GM21786 (cell line): ENCODE results near the gene MOGAT1.
"Not testable (repeated sequence)": the region's sequence is repeated elsewhere in the genome, so short reads cannot be mapped to it uniquely, and the experiment has no call there.

ENCODE experiments used
- ATAC-seq: cut with Tn5 transposase; IDR thresholded peaks from one replicate; pipeline ENCODE4 v1.9.1; 2021; ENCODE audit not compliant: unreplicated experiment

MOGAT1 gene

DNA sequence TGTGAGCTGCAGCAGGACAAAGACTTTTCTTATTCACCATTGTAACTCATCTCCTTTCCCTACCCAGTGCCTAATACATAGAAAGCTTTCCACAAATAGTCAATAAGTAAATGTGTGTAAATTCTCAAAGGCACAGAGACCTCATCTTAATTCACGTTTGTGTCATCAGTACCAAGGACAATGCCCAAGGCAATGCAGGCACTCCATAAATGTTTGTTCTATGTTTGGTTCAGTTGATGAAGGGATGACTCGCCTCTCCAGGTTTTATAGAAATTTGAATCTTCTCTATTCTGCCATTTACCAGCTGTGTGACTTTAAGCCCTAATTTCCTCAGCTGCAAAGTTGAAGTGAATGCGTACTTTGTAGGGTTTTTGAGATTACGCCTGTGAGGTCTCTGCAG lies 2.1 kb upstream of the MOGAT1 start:
- ATAC-seq = no peak

DNA sequence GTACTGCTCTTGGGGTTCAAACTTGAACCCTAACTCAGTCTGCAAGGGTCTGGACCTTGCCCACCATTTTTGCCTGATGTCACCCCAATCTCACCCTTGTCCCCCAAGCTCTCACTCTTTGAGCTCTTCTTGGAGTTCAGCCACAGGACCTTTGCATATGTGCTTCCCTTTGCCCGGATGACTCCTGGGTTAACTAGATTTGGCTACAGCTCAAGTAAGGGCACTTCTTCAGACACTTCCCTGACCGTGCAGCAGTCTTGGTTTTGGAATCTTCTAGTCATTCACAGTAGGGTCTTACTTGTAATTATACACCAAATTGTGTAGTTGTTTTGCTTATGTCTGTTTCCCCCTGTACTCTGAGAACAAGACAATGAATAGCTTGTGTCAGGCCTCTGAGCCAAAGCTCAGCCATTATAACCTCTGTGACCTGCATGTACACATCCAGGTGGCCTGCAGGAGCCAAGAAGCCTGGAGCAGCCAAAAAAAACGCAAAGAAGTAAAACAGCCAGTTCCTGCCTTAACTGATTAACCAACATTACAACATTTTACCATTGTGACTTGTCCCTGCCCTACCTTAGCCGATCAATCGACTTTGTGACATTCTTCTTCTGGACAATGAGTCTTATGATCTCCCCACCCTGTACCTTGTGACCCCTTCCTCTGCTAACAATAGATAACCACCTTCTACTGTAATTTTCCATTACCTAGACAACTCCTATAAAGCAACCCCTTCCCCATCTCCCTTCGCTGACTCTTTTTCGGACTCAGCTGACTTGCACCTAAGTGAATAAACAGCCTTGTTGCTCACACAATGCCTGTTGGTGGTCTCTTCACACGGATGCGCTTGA lies 1.0 kb upstream of the MOGAT1 start:
- no peak for ATAC-seq

DNA sequence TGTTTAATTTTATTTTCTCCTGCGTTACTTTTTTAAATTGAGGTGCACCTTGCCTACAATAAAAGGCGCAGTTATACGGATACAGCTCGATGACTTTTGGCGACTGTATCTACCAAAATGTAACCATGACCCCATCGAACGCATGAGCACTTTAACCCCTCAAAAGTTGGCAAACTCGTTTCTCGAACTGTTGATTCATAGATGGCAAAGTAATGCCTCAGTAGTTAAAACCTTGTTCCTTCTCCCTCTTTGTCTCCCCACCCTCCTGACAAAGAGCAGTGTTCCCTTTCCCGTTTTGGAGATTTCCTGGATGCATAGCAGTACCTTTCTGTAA lies 577 bp downstream of the MOGAT1 start:
- no peak for ATAC-seq

DNA sequence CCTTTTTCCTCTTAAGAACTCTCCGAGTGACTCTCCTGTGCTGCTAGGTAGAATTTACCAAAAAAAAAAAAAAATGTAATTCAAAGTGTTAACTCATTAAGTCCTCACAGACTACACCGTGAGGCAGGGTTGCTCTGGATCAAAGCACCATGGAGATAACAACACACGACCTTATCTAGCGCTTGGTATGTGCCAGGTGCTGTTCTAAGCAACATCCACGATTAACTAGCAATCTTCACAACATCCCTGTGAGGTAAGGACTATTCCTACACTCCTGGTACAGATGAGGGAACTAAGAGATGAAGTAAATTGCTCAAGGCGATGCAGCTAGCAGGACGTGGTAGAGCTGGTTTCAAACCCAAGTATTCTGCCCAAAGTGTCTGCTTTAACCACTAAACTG lies 1.8 kb downstream of the MOGAT1 start:
- no peak for ATAC-seq

DNA sequence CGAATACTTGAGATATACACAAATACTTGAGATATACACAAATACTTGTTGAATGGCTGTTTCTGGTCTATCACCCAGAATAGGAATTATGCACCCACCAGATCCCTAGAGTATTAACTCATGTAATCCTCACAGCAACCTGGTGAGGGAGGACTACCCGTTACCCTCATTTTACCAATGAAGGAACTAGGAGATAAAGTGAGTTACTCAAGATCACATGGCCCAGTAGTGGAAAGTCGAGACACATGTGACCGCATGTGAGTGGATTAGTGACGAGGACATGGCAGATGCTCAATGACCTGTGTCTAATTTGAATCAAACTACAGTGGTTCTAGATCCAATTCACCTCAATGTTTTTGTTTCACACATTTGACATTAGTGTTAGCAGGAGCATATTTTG lies 2.4 kb downstream of the MOGAT1 start:
- no peak for ATAC-seq

DNA sequence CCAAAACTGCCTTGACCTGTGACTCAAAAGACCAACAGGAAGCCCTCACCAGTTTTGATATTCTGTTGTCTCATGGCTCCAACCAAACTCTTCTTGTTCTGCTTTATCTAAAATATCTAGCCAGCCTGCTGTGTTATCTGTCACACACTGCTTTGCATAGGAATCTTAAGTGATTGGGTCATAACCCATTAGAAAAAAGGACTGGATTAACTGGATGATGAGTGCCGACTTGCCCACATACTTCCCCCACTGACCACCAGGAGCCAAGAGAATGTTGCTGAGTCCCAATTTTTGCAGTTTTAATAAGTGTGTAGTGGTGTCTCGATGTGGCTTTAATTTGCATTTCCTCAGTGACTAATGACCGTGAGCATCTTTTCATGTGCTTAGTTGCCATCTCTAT lies 6.5 kb downstream of the MOGAT1 start:
- ATAC-seq = no peak

DNA sequence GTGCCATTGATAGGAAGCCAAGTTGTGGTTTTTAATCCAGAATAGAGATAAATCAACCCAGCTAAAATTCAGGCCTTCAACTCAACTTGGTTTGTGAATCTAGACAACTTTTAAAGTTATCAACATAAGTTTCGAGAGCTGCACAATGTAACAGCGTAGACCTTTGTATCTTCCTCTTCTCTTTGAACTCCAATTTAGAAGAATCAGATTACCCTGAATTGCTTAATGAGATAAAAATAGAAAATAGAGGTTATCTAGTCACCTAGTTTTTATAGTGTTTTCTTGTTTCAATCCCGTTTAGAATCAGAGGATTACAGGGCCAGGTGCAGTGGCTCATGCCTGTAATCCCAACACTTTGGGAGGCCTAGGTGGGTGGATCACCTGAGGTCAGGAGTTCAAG lies 12.3 kb downstream of the MOGAT1 start:
- no peak for ATAC-seq

DNA sequence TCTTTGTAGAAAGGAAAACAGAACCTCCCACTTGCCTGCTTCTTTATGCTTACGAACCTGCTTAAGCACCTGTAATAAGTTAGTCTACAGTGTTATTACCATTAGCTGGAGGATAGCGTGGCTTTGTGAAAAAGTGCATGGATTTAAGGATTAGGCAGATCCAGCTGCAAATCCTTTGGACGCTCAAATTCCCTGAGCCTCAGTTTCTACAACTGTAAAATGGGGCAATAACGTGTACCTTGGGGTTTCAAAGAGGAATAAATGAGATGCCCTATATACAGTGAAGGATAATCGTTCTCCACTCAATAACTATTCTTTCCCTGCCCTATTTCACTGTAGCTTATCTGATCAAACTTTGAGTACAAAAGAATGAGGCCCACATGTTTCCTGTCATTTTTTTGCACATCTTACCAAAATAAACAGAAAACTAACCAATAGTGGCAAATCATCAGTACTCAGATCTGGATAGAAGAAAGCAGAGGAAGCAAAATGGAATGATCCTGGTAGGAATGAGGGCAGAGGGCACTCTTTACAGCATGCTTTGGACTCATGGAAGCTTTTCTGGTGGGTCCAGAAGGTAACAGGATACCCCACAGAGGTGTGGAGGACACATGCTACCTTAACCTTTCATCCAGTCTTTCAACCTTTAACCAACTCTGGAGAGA lies 14.8 kb downstream of the MOGAT1 start:
- ATAC-seq = no peak

DNA sequence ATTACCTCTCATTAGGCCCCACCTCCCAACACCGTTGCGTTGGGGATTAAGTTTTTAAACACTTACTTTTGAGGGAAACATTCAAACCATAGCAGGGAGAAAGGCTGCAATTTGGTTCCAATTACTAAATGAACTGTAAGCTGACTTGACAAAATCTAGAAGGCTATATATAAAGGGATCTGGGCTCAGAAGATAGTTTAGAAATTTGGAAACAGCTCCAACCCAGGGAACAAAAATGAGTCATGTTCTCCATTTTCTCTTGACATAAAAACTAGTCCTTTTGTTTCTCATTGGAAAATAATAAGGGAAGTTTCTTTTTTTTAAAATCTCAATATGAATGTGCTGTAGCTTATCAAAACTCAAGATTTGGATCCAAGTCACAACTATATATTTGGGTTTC lies 17.5 kb downstream of the MOGAT1 start:
- ATAC-seq = no peak

DNA sequence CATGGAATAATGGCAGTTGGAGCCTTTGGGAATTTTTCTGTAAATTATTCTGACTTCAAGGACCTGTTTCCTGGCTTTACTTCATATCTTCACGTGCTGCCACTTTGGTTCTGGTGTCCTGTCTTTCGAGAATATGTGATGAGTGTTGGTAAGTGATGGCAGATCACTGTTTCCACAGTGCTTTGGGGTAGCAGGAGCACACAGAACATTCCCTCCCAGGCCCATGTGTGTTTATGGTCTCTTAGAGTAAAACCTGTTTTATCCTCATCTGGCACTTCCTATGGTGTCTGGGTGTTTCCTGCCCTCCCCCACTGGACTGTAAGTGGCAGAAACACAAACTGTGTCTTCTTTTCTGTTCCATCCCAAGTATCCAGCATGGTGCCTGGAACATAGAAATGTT lies 17.9 kb downstream of the MOGAT1 start:
- no peak for ATAC-seq

DNA sequence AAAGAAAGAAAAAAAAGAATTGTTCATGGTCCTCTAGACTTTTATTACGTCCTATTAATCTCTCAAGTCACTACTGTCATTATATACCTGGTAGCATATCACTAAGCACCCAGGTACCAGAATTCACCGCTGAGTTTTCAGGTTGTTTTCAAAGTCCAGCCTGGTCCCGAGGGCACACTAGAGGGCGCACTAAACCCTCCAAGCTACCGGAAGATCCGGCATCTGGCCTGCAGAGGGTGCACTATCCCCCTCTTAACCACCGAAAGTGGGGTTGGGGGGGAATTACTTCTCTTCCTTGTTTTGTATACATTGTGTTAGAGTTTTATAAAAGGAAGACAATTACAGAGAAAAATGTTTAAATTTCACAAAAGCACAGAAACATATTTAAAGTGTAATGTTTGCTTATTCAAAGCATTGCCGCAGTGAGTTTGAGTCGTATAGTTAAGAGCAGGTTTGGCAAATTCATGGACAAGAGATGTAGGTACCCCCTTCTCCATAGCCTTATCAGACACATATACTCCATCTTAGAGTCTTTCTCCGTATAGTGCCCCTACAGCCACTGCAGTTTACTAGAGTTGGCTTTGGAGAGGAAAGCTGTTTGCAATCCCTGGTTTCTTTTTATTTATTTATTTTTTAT lies 19.2 kb downstream of the MOGAT1 start:
- peak; percentile 96 for ATAC-seq

DNA sequence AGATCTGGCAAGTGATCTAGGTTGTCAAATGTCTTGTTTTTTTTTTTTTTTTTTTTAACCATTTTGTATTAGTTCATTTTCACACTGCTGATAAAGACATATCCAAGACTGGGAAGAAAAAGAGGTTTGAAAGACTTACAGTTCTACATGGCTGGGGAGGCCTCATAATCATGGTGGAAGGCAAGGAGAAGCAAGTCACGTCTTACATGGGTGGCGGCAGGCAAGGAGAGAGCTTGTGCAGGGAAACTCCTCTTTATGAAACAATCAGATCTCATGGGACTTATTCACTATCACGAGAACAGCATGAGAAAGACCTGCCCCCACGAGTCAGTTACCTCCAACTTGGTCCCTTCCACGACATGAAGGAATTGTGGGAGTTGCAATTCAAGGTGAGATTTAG lies 22.0 kb downstream of the MOGAT1 start:
- ATAC-seq = not testable (repeated sequence)

DNA sequence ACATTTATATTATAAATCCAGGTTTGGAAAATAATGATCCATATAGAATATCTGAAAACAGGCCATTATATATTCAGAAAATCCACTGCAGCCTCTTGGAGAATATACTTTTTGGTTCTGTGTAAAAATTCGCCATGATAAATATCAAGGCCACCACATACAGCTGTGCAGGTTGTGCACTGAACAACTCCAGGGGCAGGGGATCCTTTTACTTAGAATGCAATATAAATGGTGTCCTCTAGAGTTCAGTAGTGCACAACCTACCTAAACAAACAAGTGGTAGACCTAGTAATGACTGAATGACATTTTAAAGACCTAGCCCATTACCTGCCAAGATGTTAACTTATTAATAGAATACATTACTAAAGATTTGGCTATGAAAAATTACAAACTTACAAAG lies 22.4 kb downstream of the MOGAT1 start:
- ATAC-seq = peak; percentile 43

DNA sequence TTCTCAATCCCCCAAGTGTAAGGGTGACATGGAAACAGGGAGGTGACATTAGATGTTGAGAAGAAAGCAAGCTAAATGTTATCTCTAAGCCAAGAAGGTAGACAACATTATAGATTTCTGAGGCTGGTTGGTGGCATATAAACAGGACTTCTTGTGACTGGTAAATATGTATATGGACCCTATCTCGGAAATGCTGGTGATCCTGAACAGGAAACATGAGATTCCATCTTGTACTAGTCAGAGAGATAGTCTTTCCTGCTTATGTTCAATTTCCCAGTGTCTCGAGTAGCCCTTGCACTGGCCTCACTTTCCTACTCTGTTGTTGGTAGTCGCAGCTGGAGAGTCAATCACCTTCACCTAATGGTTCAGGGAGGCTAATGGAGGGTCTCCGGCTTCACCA lies 26.8 kb downstream of the MOGAT1 start:
- no peak for ATAC-seq

DNA sequence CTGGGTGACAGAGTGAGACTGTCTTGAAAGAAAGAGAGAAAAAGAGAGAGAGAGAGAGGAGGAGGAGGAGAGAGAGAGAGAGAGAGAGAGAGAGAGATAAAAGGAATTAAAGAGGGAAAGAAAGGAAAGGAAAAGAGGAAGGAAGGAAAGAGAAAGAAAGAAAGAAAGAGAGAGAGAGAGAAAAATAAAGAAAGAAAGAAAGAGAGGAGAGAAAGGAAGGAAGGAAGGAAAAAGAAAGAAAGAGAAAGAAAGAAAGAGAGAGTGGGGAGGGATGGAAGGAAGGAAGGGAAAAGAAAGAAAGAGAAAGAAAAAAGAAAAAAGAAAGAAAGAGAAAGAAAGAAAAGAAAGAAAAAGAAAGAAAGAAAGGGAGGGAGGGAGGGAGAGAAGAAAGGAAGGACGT lies 29.8 kb downstream of the MOGAT1 start:
- no peak for ATAC-seq

DNA sequence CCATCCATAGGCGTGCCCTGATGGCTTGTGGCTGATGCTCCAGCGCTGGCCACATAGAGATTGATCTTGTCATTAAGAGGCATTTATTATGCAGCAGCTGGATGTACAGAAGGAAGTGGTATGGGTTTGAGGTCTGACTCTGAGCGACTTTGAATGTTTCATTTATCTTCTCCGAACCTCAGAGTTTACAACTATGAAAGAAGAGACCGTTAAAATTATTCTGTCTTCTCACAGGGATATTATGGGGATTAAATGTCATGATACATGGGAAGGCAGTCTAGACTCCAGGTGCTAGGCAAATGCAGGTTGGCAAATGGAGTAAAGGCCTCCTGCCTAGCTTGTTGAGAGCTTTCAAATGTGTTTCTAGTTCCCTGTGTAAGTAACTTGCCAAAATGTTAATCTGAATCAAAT lies 30.3 kb downstream of the MOGAT1 start:
- no peak for ATAC-seq

DNA sequence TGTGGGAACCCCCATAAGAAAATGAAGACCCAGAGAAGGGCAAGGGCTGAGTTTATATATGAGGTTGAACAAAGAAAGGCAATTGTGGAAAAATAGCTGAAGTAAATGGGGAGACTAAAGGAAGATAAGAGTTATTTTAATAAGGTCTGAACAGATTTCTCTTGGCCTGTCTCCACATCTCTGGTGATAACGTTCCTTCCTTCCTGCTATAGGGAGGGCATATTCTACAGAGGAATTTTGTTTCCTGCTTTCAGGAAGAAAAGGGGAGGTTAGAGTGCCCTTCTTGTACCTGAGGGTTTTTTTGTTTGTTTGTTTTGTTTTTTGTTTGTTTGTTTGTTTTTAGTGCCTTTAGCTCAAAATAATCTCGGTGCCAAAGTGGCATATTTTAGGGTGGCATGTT lies 31.6 kb downstream of the MOGAT1 start:
- no peak for ATAC-seq

DNA sequence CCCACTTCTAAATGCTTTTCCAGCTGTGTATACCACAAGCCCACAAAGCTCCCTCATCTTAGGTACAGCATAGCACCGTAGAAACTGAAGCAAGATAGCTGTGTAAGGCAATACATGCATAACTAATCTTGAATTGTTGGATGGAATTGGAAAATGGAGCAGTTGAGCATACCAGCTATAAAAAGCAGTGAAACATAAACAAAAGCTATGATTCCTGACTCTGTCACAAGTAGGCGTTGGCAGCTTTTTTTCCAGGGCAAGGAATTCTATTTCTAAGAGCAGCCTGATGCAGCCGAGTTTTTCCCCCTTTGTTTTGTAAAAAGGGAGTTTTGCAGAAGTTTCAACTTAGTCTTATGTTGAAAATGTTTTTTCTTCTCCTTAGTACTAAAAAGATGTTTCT lies 32.4 kb downstream of the MOGAT1 start:
- no peak for ATAC-seq

DNA sequence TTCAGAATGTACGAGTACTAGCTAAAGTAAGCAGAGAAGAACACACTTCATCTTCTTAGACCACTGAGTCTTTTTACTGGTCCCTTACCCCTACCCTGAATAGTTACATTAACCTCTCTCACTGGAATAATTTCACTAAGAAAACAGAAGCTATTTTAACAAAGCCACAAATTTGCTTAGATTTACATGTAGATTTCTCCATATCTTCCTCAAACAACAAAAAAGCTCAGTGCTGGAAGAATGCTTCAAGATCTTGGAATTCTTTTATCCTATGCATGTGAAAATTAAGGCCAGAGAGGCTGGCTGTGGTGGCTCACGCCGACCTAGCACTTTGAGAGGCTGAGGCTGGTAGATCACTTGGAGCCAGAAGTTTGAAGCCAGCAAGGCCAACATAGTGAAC lies 35.2 kb downstream of the MOGAT1 start:
- ATAC-seq = no peak

DNA sequence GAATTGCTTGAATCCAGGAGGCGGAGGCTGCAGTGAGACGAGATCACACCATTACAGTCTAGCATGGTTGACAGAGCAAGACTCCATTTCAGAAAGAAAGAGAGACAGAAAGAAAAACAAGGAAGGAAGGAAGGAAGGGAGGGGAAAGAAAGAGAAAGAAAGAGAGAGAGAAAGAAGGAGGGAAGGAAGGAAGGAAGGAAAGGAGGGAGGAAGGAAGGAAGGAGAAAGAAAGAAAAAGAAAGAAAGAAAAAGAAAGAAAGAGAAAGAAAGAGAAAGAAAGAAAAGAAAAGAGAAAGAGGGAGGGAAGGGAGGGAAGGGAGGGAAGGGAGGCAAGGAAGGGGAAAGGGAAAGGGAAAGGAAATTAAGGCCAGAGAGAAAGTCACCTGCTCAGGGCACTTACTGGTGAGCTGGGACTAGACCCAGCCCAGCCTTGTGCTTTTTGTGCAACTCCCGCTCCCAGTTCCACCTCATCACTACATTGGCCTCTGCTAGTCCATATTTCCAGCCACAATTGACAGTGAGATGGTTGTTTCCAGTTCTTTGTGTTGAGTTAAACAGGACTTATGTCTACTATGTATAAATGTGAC lies 35.7 kb downstream of the MOGAT1 start:
- ATAC-seq = no peak

DNA sequence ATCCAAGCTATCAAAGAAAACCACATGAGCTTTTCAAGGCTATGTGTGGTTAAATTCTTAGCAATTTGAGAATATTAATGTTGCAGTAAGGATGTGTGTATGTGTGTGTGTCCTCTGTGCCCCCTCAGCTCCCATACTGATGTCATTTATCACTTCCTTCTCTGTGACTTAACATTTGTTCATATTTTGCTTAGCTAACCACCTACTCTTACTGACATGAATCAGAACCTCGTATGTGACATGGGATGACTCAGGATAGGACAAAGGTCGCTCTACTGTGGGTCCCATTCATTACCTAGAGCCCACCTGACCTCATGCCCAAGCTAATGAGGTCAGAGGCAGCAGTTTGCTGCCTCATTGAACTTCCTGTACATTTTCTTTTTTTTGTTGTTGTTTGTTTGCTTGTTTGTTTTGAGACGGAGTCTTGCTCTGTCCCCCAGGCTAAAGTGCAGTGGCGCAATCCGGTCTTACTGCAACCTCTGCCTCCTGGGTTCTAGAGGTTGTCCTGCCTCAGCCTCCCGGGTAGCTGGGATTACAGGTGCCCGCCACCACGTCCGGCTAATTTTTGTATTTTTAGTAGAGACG lies 36.3 kb downstream of the MOGAT1 start:
- ATAC-seq = no peak

DNA sequence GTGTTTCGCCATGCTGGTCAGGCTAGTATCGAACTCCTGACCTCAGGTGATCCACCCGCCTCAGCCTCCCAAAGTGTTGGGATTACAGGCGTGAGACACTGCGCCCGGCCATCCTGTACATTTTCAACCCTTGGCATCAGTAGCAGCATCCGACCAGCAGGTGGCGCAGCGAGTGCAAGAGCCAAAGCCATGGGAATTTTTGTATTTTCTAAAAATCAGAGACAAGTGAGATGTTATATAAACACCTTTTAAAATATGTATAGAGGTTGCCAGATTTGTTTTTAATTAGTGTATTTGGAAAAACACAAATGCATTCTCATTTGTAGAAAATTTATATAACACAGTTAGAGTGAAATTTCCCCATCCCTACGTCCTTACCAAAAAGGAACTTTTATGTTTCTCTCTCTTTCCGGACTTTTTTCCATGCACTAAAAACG lies 36.8 kb downstream of the MOGAT1 start:
- no peak for ATAC-seq
